Vagina (tissue), 2 donors: ENCODE data around the gene REXO4.

Experiments
- POLR2A ChIP-seq, 2 donors: fragments of 450-650 bp; IDR thresholded peaks; one replicate each; pipeline ENCODE4 v1.6.1; 2017; ENCODE audit warnings: antibody characterized with exemption in 2 of 2, mild to moderate bottlenecking in 2 of 2, moderate library complexity in 2 of 2
- POLR2AphosphoS5 ChIP-seq, 2 donors: sonication (generic); formaldehyde crosslinking; IDR thresholded peaks; one replicate each; pipeline ENCODE4 v1.9.0; 2017; ENCODE audit warnings: antibody characterized with exemption in 2 of 2, mild to moderate bottlenecking in 2 of 2, low read depth in 1 of 2; ENCODE audit not compliant: insufficient read depth in 1 of 2
- TF ChIP-seq, protein P1 (sequence below), 3 experiments: fragments of 450-650 bp in 2 of 3; fragments of 200-600 bp in 1 of 3; sonication (generic) in 1 of 3; IDR thresholded peaks; one replicate each; pipeline ENCODE4 v1.5.1; 2017 to 2019; ENCODE audit warnings: antibody characterized with exemption in 3 of 3, mild to moderate bottlenecking in 2 of 3, moderate library complexity in 2 of 3

DNA sequence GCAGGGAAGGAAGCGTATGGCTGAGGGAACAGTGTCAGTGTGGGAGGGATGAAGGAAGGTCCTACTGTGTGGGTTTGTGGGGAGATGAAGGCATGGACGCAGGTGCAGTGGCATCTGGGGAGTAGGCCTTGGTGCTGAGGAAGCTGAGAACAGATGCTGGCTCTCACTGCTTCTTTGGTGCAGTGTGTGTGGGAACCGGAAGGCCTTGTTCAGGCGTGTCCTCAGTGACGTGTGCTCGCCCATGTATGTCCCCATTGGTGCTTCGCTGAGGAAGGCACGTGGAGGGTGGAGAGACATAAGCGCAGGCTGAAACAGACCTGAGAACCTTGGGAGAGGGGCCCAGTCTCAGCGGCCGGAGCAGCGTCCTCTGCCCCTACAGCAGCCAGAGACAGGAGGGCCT is 23.1 kb upstream of the REXO4 start:
- no peak for TF ChIP-seq POLR2AphosphoS5 (IDR thresholded peaks at IDR 0.05; ENCODE audit: insufficient read depth in 1 of 2, low read depth in 1 of 2)
- TF ChIP-seq, protein P1, sequence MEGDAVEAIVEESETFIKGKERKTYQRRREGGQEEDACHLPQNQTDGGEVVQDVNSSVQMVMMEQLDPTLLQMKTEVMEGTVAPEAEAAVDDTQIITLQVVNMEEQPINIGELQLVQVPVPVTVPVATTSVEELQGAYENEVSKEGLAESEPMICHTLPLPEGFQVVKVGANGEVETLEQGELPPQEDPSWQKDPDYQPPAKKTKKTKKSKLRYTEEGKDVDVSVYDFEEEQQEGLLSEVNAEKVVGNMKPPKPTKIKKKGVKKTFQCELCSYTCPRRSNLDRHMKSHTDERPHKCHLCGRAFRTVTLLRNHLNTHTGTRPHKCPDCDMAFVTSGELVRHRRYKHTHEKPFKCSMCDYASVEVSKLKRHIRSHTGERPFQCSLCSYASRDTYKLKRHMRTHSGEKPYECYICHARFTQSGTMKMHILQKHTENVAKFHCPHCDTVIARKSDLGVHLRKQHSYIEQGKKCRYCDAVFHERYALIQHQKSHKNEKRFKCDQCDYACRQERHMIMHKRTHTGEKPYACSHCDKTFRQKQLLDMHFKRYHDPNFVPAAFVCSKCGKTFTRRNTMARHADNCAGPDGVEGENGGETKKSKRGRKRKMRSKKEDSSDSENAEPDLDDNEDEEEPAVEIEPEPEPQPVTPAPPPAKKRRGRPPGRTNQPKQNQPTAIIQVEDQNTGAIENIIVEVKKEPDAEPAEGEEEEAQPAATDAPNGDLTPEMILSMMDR (IDR thresholded peaks at IDR 0.05), result no peak
- TF ChIP-seq POLR2A (IDR thresholded peaks at IDR 0.05), result no peak
